ENCODE data around the gene TWF1.

Gene TWF1

GRCh38 chr12:43750814-43751213 is 55.3 kb downstream of the TWF1 start:
- Histone ChIP-seq H3K4me3 (replicated peaks; ENCODE audit: insufficient read depth, low read length) (no peak overlapping the region), H3K27me3 (ENCODE audit: insufficient read depth, poor library complexity, severe bottlenecking) (no peaks in the 10 kb centered on the region), H3K27ac (replicated peaks) (no peak overlapping the region)
- no peak for TF ChIP-seq REST (IDR thresholded peaks at IDR 0.05; ENCODE audit: insufficient replicate concordance, low read depth)
- TF ChIP-seq GABPA (IDR thresholded peaks at IDR 0.05; ENCODE audit: low read depth) = no peak
- no peak for TF ChIP-seq CTCF (IDR thresholded peaks at IDR 0.05; ENCODE audit: insufficient read depth, low read length)
- no peak for TF ChIP-seq SPI1 (IDR thresholded peaks at IDR 0.05; ENCODE audit: borderline replicate concordance, low read depth)
- TF ChIP-seq POLR2AphosphoS5 (IDR thresholded peaks at IDR 0.05; ENCODE audit: low read depth) = no peak
- no peak for DNase-seq (ENCODE audit: low read depth in 1 of 2, low spot score in 1 of 2)

- no peaks in the 10 kb centered on the region for H3K27me3 ChIP-seq (ENCODE audit: insufficient read depth, poor library complexity, severe bottlenecking)
- no peak overlapping the region for H3K27ac ChIP-seq (replicated peaks)
- no peak for DNase-seq (ENCODE audit: low read depth in 1 of 2, low spot score in 1 of 2)
- TF ChIP-seq SPI1 (IDR thresholded peaks at IDR 0.05; ENCODE audit: borderline replicate concordance, low read depth) (no peak), CTCF (IDR thresholded peaks at IDR 0.05; ENCODE audit: insufficient read depth, low read length) (no peak), POLR2AphosphoS5 (IDR thresholded peaks at IDR 0.05; ENCODE audit: low read depth) (no peak), GABPA (IDR thresholded peaks at IDR 0.05; ENCODE audit: low read depth) (no peak), REST (IDR thresholded peaks at IDR 0.05; ENCODE audit: insufficient replicate concordance, low read depth) (no peak)
- no peak overlapping the region for H3K4me3 ChIP-seq (replicated peaks; ENCODE audit: insufficient read depth, low read length)
These were observed 57.1 kb downstream of the TWF1 start for GRCh38 chr12:43749016-43749415.

- TF ChIP-seq GABPA (IDR thresholded peaks at IDR 0.05; ENCODE audit: low read depth) (no peak), CTCF (IDR thresholded peaks at IDR 0.05; ENCODE audit: insufficient read depth, low read length) (no peak), POLR2AphosphoS5 (IDR thresholded peaks at IDR 0.05; ENCODE audit: low read depth) (no peak)
- no peaks in the 10 kb centered on the region for H3K27me3 ChIP-seq (ENCODE audit: insufficient read depth, poor library complexity, severe bottlenecking)
- no peak overlapping the region for H3K27ac ChIP-seq (replicated peaks)
- H3K4me3 ChIP-seq (replicated peaks; ENCODE audit: insufficient read depth, low read length) = no peak overlapping the region
- DNase-seq (ENCODE audit: low read depth in 1 of 2, low spot score in 1 of 2) = no peak
These were observed 61.3 kb downstream of the TWF1 start for GRCh38 chr12:43744826-43745225.

Data from HL-60 (cell line).